DMS53 (cell line): Measurements from ENCODE around the gene L3MBTL4.

Source experiments
- DNase-seq: peaks from one replicate; lab custom pipeline; 2025; lab: John Stamatoyannopoulos, UW

Gene L3MBTL4

DNA sequence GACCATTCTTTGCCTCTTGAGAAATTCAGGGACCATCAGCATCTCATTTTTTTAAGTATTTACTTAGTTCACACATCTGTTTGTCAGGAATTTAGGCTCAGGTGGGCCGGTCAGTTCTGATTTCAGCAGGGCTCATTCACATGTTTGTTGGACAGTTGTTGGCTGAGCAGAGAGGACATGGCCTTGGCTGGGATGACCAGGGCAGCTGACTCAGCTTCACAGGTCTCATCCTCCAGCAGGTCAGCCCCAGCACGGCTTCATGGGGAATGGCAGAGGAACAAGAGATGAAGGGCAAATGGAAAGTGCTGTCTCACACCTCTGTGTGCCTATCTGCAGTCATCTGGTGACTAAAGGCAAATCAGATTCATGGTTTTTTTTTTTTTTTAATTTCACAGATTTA, 383.3 kb downstream of the L3MBTL4 start:
- DNase-seq, result no peak

DNA sequence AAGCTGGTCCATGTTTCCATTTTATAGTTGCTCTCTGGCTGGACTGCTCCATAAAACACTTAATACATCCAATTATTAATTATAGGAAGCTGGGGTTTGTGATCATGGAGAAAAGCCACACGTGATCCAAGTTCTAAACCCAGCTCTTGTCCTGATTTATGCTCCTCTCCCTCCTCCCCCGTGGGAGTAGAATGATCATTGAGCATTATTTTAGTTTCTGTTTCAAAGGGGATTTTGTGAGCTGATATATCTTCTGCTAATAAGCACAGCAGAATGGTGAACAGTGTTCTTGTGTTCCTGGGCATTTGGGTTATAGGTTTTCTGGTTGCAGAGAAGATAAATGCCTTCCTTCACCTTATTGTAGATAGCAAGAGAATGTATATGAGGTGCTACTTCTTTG, 383.7 kb downstream of the L3MBTL4 start:
- DNase-seq, result no peak

GRCh38 chr18:6024745-6025248, 389.9 kb downstream of the L3MBTL4 start:
- DNase-seq, result no peak

- no peak for DNase-seq
Measured at GRCh38 chr18:6023551-6023950, 391.2 kb downstream of the L3MBTL4 start.

DNA sequence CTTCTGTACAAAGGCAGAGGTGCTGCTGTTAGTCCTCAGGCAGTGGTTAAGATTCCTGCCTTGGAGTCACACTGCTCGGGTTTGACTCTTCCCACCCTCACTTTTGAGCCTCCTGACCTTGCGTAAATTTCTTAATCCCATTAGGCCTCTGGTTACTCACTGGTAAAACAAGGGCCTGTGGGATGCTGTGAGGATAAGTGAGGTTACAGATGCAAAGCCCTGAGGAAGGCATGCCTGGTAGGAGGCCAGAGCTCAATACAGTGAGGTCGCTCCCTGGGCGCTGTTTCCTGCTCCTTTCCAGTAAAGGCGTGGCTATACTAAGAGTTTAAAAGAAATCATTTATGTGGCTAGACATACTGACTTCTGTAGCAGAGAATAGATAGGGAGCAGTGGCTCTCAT, 391.9 kb downstream of the L3MBTL4 start:
- DNase-seq, result no peak

GRCh38 chr18:6022074-6022444, 392.7 kb downstream of the L3MBTL4 start:
- no peak for DNase-seq

DNA sequence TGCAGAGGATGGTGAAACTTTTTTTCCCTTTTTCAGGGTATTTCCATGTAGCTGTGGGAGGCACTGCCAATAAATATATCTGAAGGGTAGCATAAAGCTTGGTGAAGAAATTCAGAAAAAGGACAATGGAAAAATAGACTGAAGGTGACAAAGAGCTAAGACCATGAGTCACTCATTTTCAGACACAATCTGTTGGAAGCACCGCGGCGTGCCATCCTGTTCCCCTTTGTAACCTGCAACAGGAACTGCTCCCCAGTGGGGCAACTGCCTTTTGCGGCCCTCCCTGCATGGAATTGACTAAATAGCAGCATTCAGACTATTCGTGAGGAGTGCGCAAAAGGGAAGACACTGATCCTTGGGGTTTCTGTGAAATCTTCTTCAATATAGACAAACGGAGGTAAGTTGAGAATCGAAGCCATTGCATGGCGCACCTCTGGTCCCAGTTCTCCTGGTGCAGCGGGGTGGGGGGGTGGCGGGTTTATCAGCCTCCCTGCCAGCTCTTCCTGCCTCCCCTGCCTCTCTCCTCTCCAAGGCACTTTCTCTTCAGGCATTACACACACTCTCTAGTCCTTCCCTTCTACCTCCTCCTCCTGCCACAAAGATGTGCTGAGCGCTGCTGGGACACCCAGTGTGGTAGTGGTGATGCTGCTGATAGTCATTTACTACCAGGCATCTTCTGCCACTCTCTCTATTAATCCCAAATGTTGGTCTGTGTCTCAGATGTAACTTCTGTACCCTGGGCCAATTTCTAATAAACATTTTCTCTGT, 393.2 kb downstream of the L3MBTL4 start:
- no peak for DNase-seq

GRCh38 chr18:6018671-6019070, 396.0 kb downstream of the L3MBTL4 start:
- no peak for DNase-seq

GRCh38 chr18:6017171-6017570, 397.5 kb downstream of the L3MBTL4 start:
- no peak for DNase-seq

- no peak for DNase-seq
Measured at GRCh38 chr18:6015364-6015763, 399.3 kb downstream of the L3MBTL4 start.

GRCh38 chr18:6013171-6013810, 401.4 kb downstream of the L3MBTL4 start:
- DNase-seq, result no peak

DNA sequence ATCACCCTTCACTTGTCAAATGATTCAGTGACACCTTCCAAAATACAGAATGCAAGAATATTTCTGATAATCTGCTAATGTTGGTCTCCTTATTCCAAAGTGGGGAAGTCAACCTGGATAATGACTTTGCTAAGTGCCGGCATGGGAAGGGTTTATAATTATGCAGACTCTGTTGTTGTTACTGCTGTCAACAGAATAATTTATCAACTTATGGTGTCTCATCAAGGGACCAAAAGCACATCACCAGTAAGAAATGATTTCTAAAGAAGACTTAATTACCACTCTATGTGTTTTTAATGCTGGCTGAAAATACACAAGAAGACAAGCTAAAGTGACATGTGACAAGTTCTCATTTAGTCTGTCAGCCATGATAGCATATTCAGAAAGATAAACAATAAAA, 403.8 kb downstream of the L3MBTL4 start:
- no peak for DNase-seq

DNA sequence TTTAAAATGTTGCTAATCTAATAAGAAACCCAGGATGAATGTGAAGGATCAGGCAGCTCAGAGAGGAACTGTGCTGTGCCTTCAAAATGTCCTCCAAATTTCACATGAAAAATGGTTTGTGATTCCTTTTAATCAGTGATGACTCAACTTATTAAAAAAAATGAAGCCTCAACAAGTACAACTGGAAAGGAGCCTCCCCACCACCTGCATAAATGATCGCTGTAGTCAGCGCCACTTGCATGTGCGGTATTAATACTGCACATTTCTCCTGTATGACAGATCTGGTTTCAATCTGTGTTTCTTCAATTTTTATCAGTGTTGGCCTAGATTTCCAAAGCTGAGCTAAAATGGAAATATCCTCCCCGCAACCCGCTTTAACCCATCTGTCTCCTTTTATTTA, 404.4 kb downstream of the L3MBTL4 start:
- no peak for DNase-seq

- no peak for DNase-seq
Measured at GRCh38 chr18:6009756-6010155, 405.0 kb downstream of the L3MBTL4 start.

GRCh38 chr18:6004683-6005082, 410.0 kb downstream of the L3MBTL4 start:
- DNase-seq, result no peak

DNA sequence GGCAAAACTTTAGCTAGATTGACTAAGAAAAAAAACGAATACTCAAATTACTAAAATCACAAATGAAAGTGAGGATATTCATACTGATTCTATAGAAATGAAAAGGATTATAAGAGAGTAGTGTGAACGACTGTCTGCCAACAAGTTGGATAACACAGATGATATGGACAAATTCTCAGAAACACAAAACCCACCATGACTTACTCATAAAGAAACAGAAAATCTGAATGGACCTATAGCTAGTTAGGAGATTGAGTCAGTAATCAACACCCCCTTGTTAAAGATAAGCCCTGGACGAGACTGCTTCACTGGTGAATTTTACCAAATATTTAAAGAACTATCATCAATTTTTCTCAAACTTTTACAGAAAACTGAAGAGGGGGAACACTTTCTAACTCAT, 410.6 kb downstream of the L3MBTL4 start:
- DNase-seq, result no peak

GRCh38 chr18:6001867-6002266, 412.8 kb downstream of the L3MBTL4 start:
- no peak for DNase-seq

- DNase-seq, result no peak
Measured at GRCh38 chr18:5998907-5999306, 415.8 kb downstream of the L3MBTL4 start.

DNA sequence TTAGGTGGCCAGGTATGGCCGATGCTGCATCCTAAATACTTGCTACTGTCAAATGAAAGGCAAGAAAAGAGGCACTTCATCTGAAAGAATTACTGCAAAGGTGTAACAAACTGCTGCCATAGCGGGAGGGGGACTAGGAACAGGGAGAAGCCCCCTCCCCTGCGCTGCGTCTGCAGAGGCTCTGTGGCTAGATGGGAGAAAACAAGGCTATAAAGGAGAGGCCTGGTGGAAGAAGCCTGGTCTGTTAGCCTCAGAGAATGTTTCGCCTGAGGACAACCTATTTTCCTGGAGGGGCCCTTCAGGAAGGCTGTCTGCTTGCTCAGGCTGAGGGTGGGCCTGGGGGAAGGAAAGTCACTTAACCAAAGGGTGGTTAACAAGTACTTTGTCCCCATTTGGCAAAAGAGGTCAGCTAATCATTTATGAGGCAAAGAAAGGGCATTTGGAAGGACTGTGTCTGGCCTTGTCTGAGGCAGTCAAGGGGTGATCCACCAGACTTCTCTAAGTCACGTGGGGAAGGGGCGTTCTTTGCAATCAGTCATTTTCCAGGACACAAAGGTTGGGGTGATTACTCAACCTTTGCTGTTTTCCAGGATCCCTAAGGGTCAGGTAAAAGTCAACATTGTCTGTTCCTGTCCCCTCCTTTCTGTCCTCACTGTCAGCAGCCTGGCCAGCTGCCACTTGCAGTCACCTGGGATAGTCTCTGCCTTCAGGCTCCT, 416.4 kb downstream of the L3MBTL4 start:
- no peak for DNase-seq

DNA sequence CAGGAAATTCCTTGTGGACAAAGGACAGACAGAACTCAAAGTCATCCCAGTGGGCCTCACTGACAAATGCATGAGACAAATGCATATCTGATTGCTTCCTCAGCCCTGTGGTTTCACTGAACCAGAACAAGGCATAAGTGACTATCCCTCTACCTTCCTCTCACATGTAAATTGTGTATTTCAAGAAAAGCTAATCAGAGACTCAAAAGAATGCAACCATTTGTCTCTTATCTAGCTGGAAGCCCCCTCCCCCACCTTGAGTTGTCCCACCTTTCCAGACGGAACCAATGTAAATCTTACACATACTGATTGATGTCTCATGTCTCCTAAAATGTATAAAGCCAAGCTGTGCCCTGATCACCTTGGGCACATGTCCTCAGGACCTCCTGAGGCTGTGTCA, 417.4 kb downstream of the L3MBTL4 start:
- no peak for DNase-seq

GRCh38 chr18:5995626-5996025, 419.1 kb downstream of the L3MBTL4 start:
- DNase-seq, result no peak

- DNase-seq, result no peak
Measured at GRCh38 chr18:5993938-5994337, 420.8 kb downstream of the L3MBTL4 start.

GRCh38 chr18:5992381-5992780, 422.3 kb downstream of the L3MBTL4 start:
- DNase-seq, result no peak
